GM10847 (cell line): ENCODE data around the gene CFAP77.

Experiments used
- POLR2A ChIP-seq: IDR thresholded peaks from 2 replicates; pipeline ENCODE4 v1.6.1; 2011; ENCODE audit not compliant: insufficient read length; ENCODE audit errors: extremely low read depth

The CFAP77 gene

DNA sequence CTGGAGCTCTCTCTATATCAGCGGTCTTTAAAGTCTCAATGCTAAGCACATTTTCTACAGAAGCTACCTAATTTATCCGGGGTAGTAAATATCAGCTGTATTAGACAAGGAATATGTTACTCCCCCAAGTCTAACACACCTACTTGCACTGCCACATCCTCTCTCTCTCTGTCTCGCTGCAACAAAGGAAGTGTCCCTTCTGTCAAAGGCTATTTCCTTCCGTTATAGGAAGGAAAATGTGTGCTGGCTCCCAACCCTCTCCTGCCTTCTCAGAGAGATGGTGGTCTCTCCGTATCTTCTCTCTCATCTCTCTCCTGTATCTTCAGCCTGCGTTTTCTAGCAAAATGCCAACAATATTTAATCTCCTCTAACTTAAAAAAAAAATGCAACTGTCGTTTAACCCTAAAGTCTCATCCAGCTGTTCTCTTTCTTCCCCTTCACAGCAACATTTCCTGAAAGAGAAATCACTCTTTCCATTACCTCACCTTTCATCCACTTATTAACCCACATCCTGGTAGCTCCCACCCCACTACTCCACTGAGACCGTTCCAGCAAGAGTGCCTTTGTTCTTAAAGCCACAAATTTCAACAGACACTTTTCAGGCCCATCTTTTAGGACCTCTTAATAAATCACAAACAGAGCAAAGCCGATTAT, 5.7 kb upstream of the CFAP77 start:
- no peak for TF ChIP-seq POLR2A

DNA sequence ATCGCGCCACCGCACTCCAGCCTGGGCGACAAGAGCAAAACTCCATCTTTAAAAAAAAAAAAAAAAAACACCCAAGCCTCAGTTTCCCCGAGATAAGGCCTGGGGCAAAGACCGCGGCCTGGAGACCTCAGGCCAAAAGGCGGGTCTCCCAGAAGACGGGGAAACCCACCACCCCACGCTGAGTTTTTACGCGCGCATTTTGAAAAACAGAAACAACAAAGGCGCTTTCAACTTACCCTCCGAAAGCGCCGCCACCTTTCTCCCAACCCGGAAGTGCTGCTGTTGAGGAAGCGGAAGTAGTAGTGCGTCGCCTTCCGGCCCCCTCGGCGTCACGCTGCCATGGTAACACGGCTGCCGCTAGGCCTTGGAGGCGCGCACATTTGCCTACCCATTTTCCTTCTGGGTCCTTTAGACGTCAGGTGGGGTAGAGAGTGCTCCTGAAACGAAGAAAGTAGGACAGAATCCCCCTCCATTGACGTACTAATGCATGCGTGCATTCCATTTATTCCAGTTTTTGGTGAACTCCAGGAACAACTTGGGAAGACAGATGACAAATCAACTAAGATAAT, 3.4 kb upstream of the CFAP77 start, which contains the start of gene TTF1:
TTF1 (minus strand) TSS at position 287 of the 569 bp plus-strand sequence. CDS start 4,019 bp downstream, outside the sequence.
- no peak for TF ChIP-seq POLR2A

DNA sequence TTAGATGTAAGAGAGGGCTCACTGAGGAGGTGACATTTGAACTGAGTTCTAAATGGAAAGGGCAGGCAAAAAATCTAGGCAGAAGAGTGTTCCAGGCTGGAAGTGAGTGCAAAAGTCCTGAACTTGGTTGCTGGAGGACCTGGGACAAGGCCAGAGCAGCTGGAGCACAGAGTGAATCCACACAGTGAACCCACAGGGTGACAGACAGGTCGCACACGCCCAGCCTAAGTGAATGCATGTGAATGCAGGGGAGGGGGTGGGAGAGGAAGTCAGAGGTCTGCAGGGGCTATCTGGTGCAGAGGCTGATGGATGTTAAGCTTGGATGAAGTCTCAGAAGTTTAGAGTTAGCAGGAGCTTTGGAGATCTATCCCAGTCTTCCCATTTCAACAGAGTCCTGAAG, 2.8 kb upstream of the CFAP77 start:
- TF ChIP-seq POLR2A, result no peak

DNA sequence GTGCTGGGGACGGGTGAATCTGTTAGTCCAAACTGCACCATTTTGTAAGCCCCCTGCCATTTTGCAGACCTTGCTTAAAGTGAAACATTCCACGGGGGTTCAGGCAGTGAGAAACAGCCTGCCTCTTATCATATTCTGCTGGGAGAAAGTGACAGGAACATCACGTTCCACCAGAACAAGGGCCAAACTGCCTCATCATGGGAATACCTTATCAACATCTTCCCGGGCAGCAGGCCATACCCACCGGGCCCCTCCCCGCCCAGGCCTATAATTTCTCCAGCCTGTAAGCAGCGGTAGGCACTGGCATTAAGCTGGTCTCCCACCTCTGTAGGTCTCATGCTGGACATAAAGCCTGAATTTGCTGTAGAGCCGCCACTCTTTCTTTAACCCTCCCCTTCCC, 1.5 kb upstream of the CFAP77 start:
- no peak for TF ChIP-seq POLR2A

DNA sequence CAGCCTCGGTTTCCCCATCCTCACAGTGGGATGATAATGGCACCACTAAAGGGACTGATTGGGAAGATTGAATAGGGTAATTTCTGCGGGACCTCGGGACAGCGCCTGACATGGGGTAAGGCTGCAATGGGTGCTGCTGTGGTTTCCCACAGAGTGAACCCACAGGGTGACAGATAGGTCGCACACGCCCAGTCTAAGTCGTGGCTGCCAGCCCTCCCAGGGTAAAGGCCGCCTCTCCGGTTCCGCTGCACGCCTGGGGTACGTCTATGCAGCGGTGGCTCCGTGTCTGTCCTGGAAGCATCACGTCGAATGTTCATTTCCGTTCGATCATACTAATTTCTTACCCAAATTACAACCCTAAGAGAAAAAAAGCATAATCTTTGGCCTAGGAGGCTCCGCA, 631 bp downstream of the CFAP77 start:
- TF ChIP-seq POLR2A, result no peak

DNA sequence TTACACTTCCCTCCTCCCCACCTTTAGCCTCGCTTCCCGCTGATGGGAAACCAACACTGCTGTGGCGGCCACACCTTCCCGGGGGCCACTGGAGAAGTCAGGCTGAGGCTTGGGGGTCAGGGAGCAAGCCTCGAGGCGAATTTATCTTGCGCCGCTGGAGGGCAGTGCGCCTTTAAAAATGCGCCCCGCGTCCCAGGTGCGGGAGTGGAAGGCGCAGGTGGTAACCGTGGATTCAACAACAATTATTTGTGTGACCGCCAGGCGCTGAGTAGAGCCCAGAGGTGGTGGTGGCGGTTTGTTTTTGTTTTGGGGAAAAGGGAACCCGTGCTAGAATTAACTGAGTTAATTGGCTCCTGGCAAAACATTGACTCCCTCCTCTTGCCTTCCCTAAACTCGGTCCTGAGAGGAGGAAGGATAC, 1.1 kb downstream of the CFAP77 start:
- no peak for TF ChIP-seq POLR2A

DNA sequence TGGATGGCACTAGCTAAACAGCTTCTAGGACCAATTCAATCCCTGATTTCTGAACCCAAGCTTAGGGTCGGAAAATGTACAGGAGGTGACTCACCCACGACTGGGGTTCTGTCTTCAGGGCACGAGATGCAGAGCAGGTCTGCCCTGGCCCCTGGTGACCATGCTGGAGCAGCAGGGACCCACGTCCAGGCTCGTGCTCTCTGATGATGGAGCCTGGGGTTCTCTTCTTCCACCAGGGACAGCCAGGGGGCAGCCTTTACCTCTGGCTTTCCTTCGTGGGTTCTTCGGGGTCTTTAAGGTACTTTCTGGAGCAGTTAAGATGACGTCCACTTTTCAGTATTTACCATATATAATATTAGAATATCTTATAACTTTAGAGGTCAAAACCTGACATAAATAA, 2.1 kb downstream of the CFAP77 start:
- no peak for TF ChIP-seq POLR2A

DNA sequence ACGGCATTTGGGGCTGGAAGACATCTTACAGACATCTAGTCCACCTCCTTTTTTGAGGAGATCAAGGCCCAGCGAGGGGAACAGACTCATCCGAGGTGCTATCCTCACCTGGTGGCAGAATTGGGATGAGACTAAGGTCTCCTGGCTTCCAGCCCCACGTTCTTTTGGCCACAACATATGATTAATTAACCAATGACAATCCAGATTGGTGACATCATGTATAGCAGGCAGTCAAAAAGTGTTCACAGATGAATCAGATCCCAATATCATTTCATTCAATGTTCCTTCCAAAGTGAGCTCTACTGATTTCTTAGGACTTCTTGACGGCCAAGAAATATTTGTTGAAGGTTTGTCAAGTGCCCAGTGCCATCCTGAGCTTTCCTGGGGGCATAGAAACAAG, 3.9 kb downstream of the CFAP77 start:
- TF ChIP-seq POLR2A, result no peak

DNA sequence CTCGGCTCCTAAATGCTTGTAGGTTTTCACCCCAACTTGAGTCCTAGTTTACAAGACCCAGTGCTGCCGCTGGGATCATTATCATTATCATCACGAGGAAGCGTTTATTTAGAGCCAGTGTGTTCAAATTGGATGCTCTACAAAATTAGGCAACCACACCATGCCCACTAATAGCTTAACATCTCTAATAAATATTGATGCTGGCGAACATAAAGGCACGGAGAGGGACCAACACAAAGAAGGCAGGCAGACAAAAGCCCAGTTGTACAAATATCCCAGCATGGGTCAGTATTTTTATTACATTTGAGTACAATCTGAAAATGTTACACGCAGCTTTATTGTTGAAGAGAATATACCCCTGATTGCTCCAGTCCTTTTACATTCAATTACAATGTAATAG, 4.7 kb downstream of the CFAP77 start:
- no peak for TF ChIP-seq POLR2A

DNA sequence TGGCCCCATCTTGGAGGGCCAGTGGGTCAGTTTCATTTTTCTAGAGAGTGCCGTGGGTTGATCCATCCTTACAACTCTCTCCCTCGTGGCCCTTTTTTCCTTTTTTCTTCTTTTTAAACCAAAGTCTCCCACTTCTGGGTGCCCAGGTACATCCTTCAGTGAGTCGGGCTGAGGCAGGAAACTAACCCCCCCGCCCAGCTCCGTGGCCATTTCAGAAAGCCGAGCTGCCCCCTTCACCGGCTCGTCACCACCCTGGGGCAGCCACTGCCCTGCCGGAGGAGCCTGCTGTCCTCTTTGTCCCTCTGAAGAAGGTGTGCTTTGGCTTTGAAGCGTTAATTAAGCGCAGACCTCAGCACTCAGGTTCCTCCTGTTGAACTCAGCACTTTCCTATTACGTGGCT, 5.2 kb downstream of the CFAP77 start:
- no peak for TF ChIP-seq POLR2A

DNA sequence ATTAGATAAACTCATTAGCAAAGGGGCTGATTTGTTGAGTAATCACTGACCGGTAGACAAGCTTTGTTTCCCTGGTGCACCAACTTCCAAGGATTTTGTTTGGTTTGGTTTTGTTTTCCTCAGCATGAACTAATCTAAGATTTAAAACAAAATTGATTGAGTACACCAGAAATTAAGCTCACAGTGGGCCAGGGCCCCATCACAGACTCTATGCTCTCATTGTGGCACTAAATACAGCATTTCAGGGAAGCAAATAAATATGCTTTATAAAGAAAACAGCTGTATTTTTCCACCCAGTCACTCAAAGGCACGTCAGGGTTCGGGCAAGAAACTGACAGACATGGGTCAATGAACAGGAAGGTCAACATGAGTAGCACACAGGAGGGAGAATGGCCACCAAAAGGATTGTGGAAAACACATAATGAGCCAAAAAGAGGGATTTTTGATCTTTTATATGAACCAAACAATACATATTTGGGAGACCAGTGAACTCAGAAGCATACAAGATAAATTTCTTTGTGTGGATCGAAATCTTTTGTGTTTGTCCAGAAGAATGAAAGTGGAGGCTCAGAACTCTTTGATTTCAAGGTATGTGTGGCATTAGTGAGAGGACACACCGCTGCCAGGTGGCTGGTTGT, 8.8 kb downstream of the CFAP77 start:
- no peak for TF ChIP-seq POLR2A

DNA sequence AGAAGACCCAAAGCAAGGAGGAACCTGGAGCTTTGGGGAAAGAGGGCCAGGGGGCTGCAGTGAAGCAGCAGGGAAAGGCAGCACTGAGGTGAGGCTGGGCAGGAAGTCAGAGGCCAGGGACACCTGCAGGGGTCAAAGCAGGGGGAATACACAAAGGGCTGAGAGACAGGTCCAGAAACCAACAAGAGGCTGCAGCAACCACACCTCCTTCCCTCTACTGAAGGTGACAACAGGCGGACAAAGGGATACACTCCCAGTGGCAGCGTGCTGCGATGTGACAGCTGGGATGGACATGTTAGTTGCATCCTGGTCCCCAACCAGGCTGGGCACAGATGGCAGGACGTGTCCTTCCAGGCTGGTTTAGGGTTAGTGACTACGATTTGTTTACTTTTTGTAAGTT, 12.6 kb downstream of the CFAP77 start:
- no peak for TF ChIP-seq POLR2A

DNA sequence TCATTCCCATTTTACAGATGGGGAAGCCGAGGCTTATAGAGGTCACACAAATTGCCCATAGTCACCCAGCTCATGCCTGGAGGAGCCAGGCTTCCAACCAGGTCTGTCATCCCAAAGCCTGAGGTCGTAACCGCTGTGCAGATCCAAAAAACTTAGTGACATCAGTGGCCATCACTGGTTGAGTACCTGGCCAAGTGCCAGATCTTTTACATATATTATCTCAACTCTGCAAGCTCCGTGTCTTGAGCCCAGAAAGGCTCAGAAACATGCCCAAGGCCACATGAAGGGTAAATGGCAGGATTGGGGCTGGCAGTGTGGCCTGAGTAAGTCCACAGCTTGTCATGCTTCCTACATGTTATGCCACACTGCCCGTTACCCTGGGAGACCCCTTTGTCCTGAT, 13.5 kb downstream of the CFAP77 start:
- no peak for TF ChIP-seq POLR2A

DNA sequence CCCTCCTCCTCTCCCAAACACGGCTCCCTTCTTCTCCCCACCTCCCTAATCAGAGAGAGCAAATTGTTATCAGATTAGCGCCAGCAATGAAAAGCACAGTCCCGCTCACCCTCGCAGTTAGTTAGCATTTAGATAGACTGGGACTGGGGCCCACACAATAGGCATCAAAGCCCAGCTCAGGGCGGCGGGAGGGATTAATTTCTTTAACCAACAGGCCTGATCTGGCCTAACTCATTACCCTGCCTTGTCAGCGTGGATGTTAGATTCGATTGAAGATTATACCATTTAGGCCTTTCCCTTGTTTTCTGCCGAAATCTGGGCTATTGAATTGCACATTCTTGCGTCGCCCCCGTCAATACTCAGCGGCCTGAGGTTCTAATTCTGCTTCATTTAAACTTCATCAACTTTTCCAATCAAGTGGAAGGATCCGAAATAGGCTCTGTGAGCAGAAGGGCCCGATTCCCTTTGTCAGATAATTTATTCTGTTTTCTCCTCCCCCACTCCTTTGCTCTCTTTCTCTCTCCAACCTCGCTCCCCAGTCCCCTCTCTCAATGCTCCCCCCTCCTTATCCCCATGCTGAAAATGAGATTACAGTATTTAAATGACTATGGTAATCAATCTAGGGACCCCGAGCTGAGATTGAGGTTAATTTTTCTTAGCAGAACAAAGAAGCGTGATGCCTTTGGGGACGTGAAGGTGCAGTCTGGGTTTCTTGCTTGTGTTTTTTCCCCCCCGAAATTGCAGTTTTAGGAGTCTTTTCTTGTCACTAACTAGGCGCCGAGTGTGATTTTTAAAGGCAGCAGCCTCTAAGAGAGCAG, 15.1 kb downstream of the CFAP77 start:
- no peak for TF ChIP-seq POLR2A

DNA sequence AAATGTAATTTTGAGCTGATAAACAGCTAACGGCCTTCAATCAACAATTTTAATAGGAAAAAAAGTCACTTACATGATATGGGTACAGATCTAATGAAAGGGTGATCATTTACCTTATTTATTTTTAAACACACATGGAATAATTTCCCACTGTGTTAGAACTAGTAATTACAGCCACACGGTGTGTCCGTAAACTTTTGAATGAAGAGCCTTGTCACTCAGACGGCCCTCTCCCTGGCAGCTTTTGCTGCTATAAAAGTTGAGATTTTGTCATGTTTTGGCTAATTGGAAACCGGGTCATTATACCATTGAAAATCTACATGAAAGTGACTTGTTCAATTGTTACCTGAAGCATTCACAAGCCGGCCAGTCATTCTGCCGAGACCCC, 15.7 kb downstream of the CFAP77 start:
- no peak for TF ChIP-seq POLR2A
